Lung (tissue), 12 donors: ENCODE data around the gene TEX54. TPM values are rescaled to one million over a fixed set of nuclear protein-coding genes. Genes with fewer than 3 reads are reported as not detected.

Source experiments
- ATAC-seq: fragments of 200-7000 bp; cut with Tn5 transposase; one replicate; pipeline ENCODE4 v1.9.1; 2020; ENCODE audit warnings: moderate number of reproducible peaks; ENCODE audit not compliant: insufficient read depth, low FRiP score
- DNase-seq, 3 donors: peaks; one replicate each; pipeline ENCODE4 v3.0.0-alpha.2; 2013 to 2017
- H3K27ac ChIP-seq, 2 donors: one replicate each; pipeline ENCODE4 v1.5.1; 2013; ENCODE audit warnings: mild to moderate bottlenecking in 2 of 2, moderate library complexity in 2 of 2, control low read depth in 1 of 2, inconsistent platforms in 1 of 2, low read depth in 1 of 2, low read length in 1 of 2
- H3K27me3 ChIP-seq, 3 donors: one replicate each; pipeline ENCODE4 v1.5.1; 2013; ENCODE audit warnings: low read length in 2 of 3; ENCODE audit not compliant: control insufficient read depth in 3 of 3, insufficient read depth in 3 of 3
- H3K36me3 ChIP-seq, 4 donors: one replicate each; pipeline ENCODE4 v1.5.1; 2013; ENCODE audit warnings: low read length in 4 of 4, mild to moderate bottlenecking in 1 of 4, moderate library complexity in 1 of 4; ENCODE audit not compliant: control insufficient read depth in 4 of 4, insufficient read depth in 4 of 4
- H3K4me1 ChIP-seq, 5 donors: one replicate each; pipeline ENCODE4 v1.5.1; 2013; ENCODE audit warnings: low read length in 5 of 5, mild to moderate bottlenecking in 2 of 5, moderate library complexity in 1 of 5; ENCODE audit not compliant: control insufficient read depth in 5 of 5, insufficient read depth in 5 of 5
- H3K4me3 ChIP-seq: one replicate; pipeline ENCODE4 v1.5.1; 2013; ENCODE audit warnings: mild to moderate bottlenecking, control low read depth, moderate library complexity
- H3K9ac ChIP-seq, 2 donors: one replicate each; pipeline ENCODE4 v1.5.1; 2013; ENCODE audit warnings: low read length in 2 of 2, control low read depth in 1 of 2; ENCODE audit not compliant: insufficient read depth in 1 of 2
- H3K9me3 ChIP-seq, 4 donors: one replicate each; pipeline ENCODE4 v1.5.1; 2013; ENCODE audit warnings: low read length in 3 of 4, mild to moderate bottlenecking in 1 of 4, moderate library complexity in 1 of 4; ENCODE audit not compliant: control insufficient read depth in 4 of 4, insufficient read depth in 3 of 4
- CTCF ChIP-seq: IDR thresholded peaks from 2 replicates; pipeline ENCODE4 v1.5.1; 2012; ENCODE audit warnings: mild to moderate bottlenecking; ENCODE audit errors: control extremely low read depth, extremely low read depth
- WGBS, 2 donors: extraction: QIAGEN DNeasy Blood & Tissue Kit; methylation state at CpG; one replicate each; pipeline ENCODE4 v1.1.7; 2013; 5-methylcytosine and 5-hydroxymethylcytosine counted together
- polyA plus RNA-seq, 2 donors: library from polyadenylated mRNA; stranded (reverse); fragments of 200-250 nt; gene quantifications; one replicate each; pipeline ENCODE4 v1.2.1, GENCODE V29; 2013
- total RNA-seq, 2 donors: library from RNA; depleted of rRNA in 1 of 2; stranded (reverse); fragments of >200 nt in 1 of 2; gene quantifications; one replicate each; pipeline ENCODE4 v1.2.1, GENCODE V29; 2014 to 2021
- donor health status: control.
- donor health status: control.
- donor health status: Bipolar disorder and iron deficiency.
- donor health status: healthy.
- donor health status: DM: yes; HTN: yes; CAD: no.

TEX54 gene
- total and polyA plus RNA-seq, 4 donors: not detected

GRCh38 chr11:62805076-62805892 lies 27.4 kb downstream of the TEX54 start, which contains the start of gene NXF1:
Gene NXF1, minus strand, starts transcription at chr11:62805440. Its CDS starts 84 bp downstream, at chr11:62805356.
- peak; percentile 96 to 98 (median 97) for DNase-seq
- peak; percentile 96 for ATAC-seq
- WGBS, 2 donors: 0 to 1% methylated on average over 66 to 77 of the region's 77 CpGs
- peak within 1 kb of the TSS; percentile 97 to 98 for H3K27ac ChIP-seq
- H3K9ac ChIP-seq: peak within 1 kb of the TSS; percentile 93 to 94
- no peak for TF ChIP-seq CTCF
- H3K36me3 ChIP-seq: peaks cover 12 to 31% (median 23%) of the 10 kb centered on the region in 4 donors
- H3K9me3 ChIP-seq: no peaks in the 10 kb centered on the region
- peaks cover 0 to 24% (median 13%) of the 10 kb centered on the region in 5 donors for H3K4me1 ChIP-seq
- H3K27me3 ChIP-seq: no peaks in the 10 kb centered on the region
- peak within 1 kb of the TSS; percentile 91 for H3K4me3 ChIP-seq

- Histone ChIP-seq H3K9ac (peak overlapping the region; percentile 93), H3K27ac (peak overlapping the region; percentile 97 to 98), H3K4me3 (peak overlapping the region; percentile 91), H3K9me3 (no peaks in the 10 kb centered on the region), H3K4me1 (peaks cover 0 to 24% (median 13%) of the 10 kb centered on the region in 5 donors), H3K36me3 (peaks cover 20 to 38% (median 29%) of the 10 kb centered on the region in 4 donors), H3K27me3 (no peaks in the 10 kb centered on the region)
- peak; percentile 18 to 69 (median 66) for DNase-seq
- WGBS, 2 donors: 2 to 5% methylated on average over 14 of the region's 14 CpGs
- no peak for TF ChIP-seq CTCF
- no peak for ATAC-seq
Measured at GRCh38 chr11:62804310-62805075, 28.1 kb downstream of the TEX54 start.

- Histone ChIP-seq H3K4me1 (peaks cover 0 to 19% (median 12%) of the 10 kb centered on the region in 5 donors), H3K27ac (no peak overlapping the region), H3K27me3 (no peaks in the 10 kb centered on the region), H3K4me3 (no peak overlapping the region), H3K36me3 (peaks cover 38 to 56% (median 47%) of the 10 kb centered on the region in 4 donors), H3K9me3 (no peaks in the 10 kb centered on the region), H3K9ac (no peak overlapping the region)
- ATAC-seq (no peak), DNase-seq (no peak)
- no peak for TF ChIP-seq CTCF
- WGBS, 2 donors: 84 to 88% methylated on average over 4 of the region's 4 CpGs
Measured at GRCh38 chr11:62801071-62801470, 31.6 kb downstream of the TEX54 start.
